ENCODE data around the gene EDAR. TPM values are rescaled to one million over a fixed set of nuclear protein-coding genes. Genes with fewer than 3 reads are reported as not detected.
A peak's percentile ranks its signal among the peaks of the same experiment; 100 is the strongest.

EDAR gene
- total RNA-seq (2021; fragmentation: NEBNext Ultra II Directional; extraction: Animal tissue kit (Norgen Biotek cat#: 25700)) = not detected
- long read RNA-seq = 0 reads

GRCh38 chr2:108988796-108989713 is at the start of gene EDAR:
TSS of gene EDAR (minus strand) at chr2:108989220. CDS start at chr2:108931014, 58,206 bp downstream.
- no peaks in the 10 kb centered on the region for H3K9me3 Mint-ChIP-seq
- peak; percentile 40; the same call in 1 of the 2 replicates for TF ChIP-seq CTCF (IDR thresholded peaks at IDR 0.05)
- H3K4me3 Mint-ChIP-seq = no peak within 1 kb of the TSS
- H3K4me1 Mint-ChIP-seq (ENCODE audit: low read depth) = no peaks in the 10 kb centered on the region
- no peak for DNase-seq
- H3K36me3 Mint-ChIP-seq (ENCODE audit: low read depth) = no peaks in the 10 kb centered on the region
- H3K27me3 Mint-ChIP-seq (ENCODE audit: insufficient read depth) = peaks cover 50% of the 10 kb centered on the region
- no peak within 1 kb of the TSS for H3K27ac Mint-ChIP-seq

GRCh38 chr2:109033171-109033570 is 44.2 kb upstream of the EDAR start:
- no peak for TF ChIP-seq CTCF (IDR thresholded peaks at IDR 0.05)
- no peak for DNase-seq
- peaks cover 53% of the 10 kb centered on the region for H3K27me3 Mint-ChIP-seq (ENCODE audit: insufficient read depth)
- H3K4me3 Mint-ChIP-seq = no peak overlapping the region
- no peak overlapping the region for H3K27ac Mint-ChIP-seq
- no peaks in the 10 kb centered on the region for H3K36me3 Mint-ChIP-seq (ENCODE audit: low read depth)
- H3K9me3 Mint-ChIP-seq = no peaks in the 10 kb centered on the region
- peaks cover 5% of the 10 kb centered on the region; the same call in 1 of the 2 replicates for H3K4me1 Mint-ChIP-seq (ENCODE audit: low read depth)

- Mint-ChIP-seq H3K27me3 (ENCODE audit: insufficient read depth) (peaks cover 46% of the 10 kb centered on the region), H3K4me3 (peak overlapping the region; percentile 53), H3K4me1 (ENCODE audit: low read depth) (peaks cover 5% of the 10 kb centered on the region; the same call in 1 of the 2 replicates), H3K36me3 (ENCODE audit: low read depth) (no peaks in the 10 kb centered on the region), H3K9me3 (no peaks in the 10 kb centered on the region), H3K27ac (no peak overlapping the region)
- TF ChIP-seq CTCF (IDR thresholded peaks at IDR 0.05) = no peak
- no peak for DNase-seq
Measured at GRCh38 chr2:109032229-109032820, 43.3 kb upstream of the EDAR start.

GRCh38 chr2:109031476-109032228 is 42.6 kb upstream of the EDAR start:
- H3K4me3 Mint-ChIP-seq = peak overlapping the region; percentile 53
- H3K27me3 Mint-ChIP-seq (ENCODE audit: insufficient read depth) = peaks cover 50% of the 10 kb centered on the region
- no peak for TF ChIP-seq CTCF (IDR thresholded peaks at IDR 0.05)
- peaks cover 5% of the 10 kb centered on the region; the same call in 1 of the 2 replicates for H3K4me1 Mint-ChIP-seq (ENCODE audit: low read depth)
- H3K36me3 Mint-ChIP-seq (ENCODE audit: low read depth) = no peaks in the 10 kb centered on the region
- no peak overlapping the region for H3K27ac Mint-ChIP-seq
- H3K9me3 Mint-ChIP-seq = no peaks in the 10 kb centered on the region
- DNase-seq = no peak

- DNase-seq = no peak
- Mint-ChIP-seq H3K4me1 (ENCODE audit: low read depth) (peaks cover 5% of the 10 kb centered on the region; the same call in 1 of the 2 replicates), H3K4me3 (no peak overlapping the region), H3K36me3 (ENCODE audit: low read depth) (no peaks in the 10 kb centered on the region), H3K27ac (no peak overlapping the region), H3K9me3 (no peaks in the 10 kb centered on the region), H3K27me3 (ENCODE audit: insufficient read depth) (peaks cover 55% of the 10 kb centered on the region)
- TF ChIP-seq CTCF (IDR thresholded peaks at IDR 0.05) = no peak
Measured at GRCh38 chr2:109030870-109031475, 42.0 kb upstream of the EDAR start.
